ENCODE data around the gene ZFP92.

The ZFP92 gene, protein sequence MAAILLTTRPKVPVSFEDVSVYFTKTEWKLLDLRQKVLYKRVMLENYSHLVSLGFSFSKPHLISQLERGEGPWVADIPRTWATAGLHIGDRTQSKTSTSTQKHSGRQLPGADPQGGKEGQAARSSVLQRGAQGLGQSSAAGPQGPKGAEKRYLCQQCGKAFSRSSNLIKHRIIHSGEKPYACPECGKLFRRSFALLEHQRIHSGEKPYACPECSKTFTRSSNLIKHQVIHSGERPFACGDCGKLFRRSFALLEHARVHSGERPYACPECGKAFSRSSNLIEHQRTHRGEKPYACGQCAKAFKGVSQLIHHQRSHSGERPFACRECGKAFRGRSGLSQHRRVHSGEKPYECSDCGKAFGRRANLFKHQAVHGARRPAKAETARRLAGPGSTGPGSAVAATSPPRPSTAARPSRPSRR

DNA sequence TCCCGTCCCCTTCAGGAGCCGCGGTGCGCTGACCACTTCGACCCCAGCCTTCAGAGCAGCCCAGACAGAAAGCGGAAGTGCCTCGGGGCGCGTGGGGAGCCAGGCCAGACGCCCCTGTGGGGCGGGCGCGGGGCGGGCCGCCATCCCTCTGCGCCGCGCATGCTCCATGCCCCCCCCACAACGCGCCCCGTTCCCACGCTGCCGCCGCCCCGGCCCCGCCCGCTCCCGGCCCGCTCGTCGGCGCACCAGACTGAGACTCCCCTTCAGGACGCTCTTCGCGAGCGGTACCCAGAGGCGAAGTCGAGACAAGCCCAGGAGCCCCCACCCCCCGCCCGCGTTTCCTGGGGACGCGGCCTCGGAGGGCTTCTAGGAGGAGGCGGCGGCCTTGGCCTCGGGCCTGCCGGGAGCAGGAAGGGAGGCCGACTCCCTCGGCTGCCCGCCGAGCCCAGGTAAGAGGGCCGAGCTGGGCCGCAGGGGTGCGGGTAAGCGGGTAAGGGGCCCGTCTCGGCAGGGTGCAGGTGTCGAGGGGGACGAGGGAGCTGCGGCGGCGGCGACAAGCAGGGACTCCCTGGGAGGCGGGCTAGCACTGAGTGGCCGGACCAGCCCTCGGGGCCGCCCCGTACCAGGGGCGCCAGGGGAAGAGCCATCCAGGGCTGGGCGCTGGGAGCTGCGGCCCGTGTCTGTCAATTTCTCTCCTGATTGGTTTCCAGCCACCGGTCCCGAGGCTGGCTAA, at the start of gene ZFP92:
Gene ZFP92 (plus strand): TSS at position 218 of the 733 bp plus-strand sequence. CDS start 6,851 bp downstream, outside the sequence.
- Mint-ChIP-seq H3K4me3 (peak within 1 kb of the TSS; percentile 77), H3K27me3 (no peaks in the 10 kb centered on the region), H3K4me1 (peaks cover 7% of the 10 kb centered on the region), H3K36me3 (no peaks in the 10 kb centered on the region), H3K27ac (no peak within 1 kb of the TSS), H3K9me3 (no peaks in the 10 kb centered on the region)

DNA sequence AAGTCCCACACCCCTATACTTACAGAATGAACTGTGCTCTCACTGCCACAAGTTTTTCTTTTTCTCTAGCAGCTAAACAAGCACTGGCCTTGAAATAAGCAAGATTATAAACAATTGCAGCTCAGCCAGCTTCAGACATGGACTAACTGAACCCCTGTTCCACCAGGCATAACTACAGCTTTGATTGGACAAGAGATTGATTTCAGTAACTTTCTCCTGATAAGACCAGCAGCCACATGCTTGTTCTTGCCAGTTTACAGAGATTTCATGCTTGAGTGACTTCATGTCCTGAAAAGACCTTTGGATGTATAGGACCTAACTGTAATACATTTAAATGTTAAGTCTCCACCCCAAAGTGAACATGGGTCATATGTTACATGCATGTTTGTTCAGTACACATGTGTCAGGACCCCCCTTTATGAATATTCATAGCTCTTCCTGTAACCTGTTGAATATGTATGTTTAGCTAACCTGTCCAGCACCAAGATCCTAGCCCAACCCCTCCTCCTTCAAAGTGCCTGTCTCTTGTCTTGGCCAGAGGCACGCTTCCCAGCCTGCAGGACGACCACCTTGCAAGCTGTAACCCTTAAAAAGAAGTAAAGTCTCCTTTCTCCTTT, 49.4 kb upstream of the ZFP92 start:
- no peaks in the 10 kb centered on the region for H3K4me1 Mint-ChIP-seq
- peaks cover 3% of the 10 kb centered on the region for H3K36me3 Mint-ChIP-seq
- H3K27ac Mint-ChIP-seq = no peak overlapping the region
- no peaks in the 10 kb centered on the region for H3K9me3 Mint-ChIP-seq
- H3K4me3 Mint-ChIP-seq = no peak overlapping the region
- H3K27me3 Mint-ChIP-seq = no peaks in the 10 kb centered on the region

DNA sequence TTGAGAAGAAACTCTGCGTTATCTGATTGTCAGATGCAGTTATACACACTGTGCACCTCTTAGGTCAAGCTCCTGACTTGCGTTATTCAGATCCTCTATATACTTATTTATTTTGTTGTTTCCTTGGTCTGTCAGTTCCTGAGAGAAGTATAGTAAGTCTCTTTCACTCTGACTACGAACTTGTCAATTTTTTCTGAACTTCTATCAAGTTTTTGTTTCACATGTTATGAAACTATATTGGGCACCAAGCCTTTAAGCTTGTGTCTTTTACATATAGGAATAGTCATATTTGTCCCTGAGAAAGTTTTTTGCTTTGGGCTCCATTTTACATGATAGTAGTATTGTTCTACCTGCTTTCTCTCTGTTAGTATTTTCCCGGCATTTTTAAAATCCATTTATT, 45.6 kb upstream of the ZFP92 start:
- Mint-ChIP-seq H3K27ac (no peak overlapping the region), H3K36me3 (peaks cover 2% of the 10 kb centered on the region), H3K4me3 (no peak overlapping the region), H3K4me1 (peaks cover 3% of the 10 kb centered on the region), H3K27me3 (no peaks in the 10 kb centered on the region), H3K9me3 (no peaks in the 10 kb centered on the region)

DNA sequence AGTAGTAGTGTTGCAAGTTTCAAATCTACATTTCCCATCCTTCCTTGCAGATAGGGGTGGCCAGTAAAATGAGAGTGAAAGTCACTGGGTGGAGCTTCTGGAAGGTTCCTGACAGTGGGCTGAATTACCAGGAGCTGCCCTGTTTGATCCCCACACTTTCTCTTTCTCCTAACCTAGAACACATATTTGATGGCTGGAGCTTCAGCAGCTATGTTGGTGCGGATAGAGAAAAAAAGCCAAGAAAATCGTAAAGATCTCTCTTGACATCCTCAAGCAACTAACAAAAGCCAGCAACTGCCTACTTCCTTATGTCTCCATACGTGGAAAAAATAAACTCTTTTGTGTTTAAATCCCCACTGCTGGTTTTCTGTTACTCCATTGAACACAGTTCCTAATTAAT, 45.2 kb upstream of the ZFP92 start:
- Mint-ChIP-seq H3K27ac (no peak overlapping the region), H3K9me3 (no peaks in the 10 kb centered on the region), H3K27me3 (no peaks in the 10 kb centered on the region), H3K36me3 (no peaks in the 10 kb centered on the region), H3K4me1 (peaks cover 4% of the 10 kb centered on the region), H3K4me3 (no peak overlapping the region)

DNA sequence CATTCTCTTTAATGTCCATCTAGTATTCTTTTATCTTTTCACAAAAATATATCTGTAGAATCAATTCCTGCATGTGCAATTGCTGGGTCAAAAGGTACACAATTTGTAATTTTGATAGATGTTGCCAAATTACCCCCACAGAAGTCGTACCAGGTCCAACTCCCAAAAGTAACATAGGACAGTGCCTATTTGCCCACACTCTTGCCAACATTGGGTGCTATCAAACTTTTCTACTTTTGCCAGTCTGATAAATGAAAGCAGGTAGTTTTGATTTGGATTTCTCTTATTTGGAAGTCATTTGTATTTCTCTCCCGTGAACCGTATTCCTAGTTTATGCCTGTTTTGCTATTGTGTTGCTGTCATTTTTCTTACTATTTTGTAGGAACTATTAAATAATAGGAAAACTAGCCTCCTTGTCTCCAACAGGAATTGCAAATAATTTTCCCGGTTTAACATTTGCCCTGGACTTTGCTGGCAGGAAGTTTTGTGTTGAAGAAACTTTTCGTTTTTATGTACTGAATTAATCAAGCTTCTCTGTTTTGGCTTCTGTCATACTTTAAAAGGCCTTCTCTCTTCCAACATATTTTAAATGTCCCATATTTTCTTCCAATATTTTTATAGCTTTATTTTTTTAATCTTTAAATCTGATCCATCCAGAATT, 44.3 kb upstream of the ZFP92 start:
- Mint-ChIP-seq H3K36me3 (no peaks in the 10 kb centered on the region), H3K4me3 (no peak overlapping the region), H3K27me3 (no peaks in the 10 kb centered on the region), H3K27ac (no peak overlapping the region), H3K4me1 (peaks cover 4% of the 10 kb centered on the region), H3K9me3 (no peaks in the 10 kb centered on the region)

DNA sequence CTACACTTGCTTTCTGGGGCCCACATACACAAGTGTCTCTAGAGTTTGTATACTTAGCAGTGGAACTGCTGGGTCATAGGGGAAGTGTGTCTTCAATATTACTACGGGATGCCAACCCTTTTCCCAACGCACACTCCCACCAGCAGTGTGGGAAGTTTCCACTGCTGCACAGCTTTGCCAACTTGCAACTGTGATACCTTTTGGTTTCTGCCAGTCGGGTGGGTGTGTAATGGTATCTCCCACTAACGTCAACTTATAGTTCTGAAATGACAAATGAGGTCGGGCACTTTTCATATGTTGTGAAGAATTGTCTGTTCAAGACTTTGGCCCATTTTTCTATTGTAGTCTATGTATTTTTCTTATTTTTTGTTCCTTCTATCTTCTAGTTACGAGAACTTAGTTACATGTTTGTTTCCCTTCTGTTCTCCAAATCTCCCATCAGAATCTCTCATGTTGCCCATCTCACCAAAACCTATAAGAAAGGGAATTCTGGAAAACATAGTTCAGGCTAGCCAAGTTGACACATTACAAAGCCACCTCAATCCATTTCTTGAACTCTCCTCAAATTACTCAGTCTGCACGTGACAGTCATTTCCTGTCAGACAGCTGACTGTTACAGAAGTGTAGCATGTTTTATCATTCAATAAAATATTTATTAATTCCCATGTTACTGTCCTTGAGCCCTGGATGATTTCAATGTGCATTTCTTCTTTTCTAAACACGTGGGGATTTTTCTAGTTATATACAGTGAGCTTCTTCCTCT, 40.8 kb upstream of the ZFP92 start:
- Mint-ChIP-seq H3K4me3 (no peak overlapping the region), H3K27ac (no peak overlapping the region), H3K27me3 (no peaks in the 10 kb centered on the region), H3K9me3 (no peaks in the 10 kb centered on the region), H3K4me1 (peaks cover 4% of the 10 kb centered on the region), H3K36me3 (no peaks in the 10 kb centered on the region)

DNA sequence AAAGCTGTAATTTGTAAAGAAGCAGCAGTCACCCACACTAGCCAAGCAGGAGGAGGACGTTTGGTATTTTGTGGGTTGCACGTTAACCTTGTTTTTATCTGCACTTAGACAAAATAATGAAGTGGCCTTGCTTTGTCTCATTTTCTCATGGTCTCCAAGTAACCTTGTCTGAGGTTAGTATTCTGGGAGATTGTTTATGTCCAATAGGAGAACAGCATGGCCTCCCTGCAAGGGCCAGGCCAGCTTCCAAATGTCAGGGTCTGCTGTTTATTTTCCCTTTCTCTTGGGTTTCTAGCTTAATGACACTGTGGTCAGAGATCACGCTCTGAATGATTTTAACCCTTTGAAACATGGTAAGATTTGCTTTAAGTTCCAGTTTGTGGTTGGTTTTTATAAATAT, 40.0 kb upstream of the ZFP92 start:
- no peak overlapping the region for H3K4me3 Mint-ChIP-seq
- no peaks in the 10 kb centered on the region for H3K36me3 Mint-ChIP-seq
- H3K4me1 Mint-ChIP-seq = peaks cover 4% of the 10 kb centered on the region
- no peaks in the 10 kb centered on the region for H3K27me3 Mint-ChIP-seq
- H3K9me3 Mint-ChIP-seq = no peaks in the 10 kb centered on the region
- no peak overlapping the region for H3K27ac Mint-ChIP-seq

DNA sequence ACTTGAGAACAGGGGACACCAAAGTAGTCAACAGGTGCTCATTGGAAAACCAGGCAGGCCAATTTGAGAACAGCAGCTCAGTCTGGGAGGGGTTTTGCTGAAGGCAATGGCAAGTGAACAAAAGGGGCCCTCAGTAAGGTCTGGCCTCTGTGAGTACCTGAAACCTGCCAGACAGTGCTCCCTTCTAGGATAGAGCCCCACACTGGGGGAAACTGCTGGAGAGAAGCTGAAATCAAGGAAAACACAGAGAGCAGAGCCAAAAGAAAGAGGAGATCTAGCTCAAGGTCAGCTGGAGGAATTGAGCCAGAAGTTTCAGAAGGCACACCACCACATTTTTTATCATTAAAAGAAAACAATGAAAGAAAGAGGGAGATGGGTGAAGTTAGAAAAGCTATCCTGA, 38.3 kb upstream of the ZFP92 start:
- Mint-ChIP-seq H3K9me3 (no peaks in the 10 kb centered on the region), H3K4me3 (no peak overlapping the region), H3K4me1 (peaks cover 4% of the 10 kb centered on the region), H3K36me3 (no peaks in the 10 kb centered on the region), H3K27me3 (no peaks in the 10 kb centered on the region), H3K27ac (no peak overlapping the region)

DNA sequence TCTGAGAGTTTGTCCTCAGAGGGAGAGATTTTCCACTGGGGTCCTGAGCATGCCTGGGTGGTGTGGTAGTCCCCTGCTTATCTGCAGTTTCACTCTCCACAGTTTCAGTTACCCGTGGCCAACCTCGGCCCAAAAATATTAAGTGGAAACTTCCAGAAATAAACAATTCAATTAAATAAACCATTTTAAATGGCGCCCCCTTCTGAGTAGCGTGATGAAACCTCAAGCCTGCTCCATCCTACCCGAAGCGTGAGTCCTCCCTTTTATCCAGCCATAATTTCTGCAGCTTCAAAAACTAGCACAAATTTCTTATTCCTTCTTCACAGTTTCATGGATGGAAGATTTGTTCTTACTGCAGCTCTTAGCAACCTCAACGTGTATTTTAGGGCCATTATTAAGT, 36.8 kb upstream of the ZFP92 start:
- no peaks in the 10 kb centered on the region for H3K27me3 Mint-ChIP-seq
- peaks cover 4% of the 10 kb centered on the region for H3K4me1 Mint-ChIP-seq
- no peaks in the 10 kb centered on the region for H3K36me3 Mint-ChIP-seq
- no peak overlapping the region for H3K27ac Mint-ChIP-seq
- no peak overlapping the region for H3K4me3 Mint-ChIP-seq
- H3K9me3 Mint-ChIP-seq = no peaks in the 10 kb centered on the region

DNA sequence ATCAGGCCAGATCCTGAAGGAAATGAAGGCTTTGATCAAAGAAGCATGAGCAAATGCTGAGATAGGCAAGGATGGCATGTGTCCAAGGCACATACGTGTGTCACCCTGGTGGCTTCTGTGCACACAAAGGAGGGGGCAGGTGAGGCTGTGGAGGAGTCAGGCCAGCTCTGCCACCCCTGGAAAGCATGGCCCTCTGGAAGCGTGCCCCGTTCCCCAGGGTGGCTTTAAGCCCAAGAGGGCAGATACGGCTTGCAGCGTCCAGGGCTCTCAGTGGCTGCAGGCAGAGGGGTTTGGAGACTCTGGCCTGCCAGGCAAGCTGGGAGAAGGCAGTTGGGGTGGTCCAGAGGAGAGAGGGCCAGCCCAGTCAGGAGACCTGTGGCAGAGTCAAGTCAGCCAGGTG, 35.7 kb upstream of the ZFP92 start:
- H3K9me3 Mint-ChIP-seq = no peaks in the 10 kb centered on the region
- H3K4me3 Mint-ChIP-seq = no peak overlapping the region
- H3K27me3 Mint-ChIP-seq = no peaks in the 10 kb centered on the region
- H3K36me3 Mint-ChIP-seq = no peaks in the 10 kb centered on the region
- H3K4me1 Mint-ChIP-seq = peaks cover 2% of the 10 kb centered on the region
- no peak overlapping the region for H3K27ac Mint-ChIP-seq

DNA sequence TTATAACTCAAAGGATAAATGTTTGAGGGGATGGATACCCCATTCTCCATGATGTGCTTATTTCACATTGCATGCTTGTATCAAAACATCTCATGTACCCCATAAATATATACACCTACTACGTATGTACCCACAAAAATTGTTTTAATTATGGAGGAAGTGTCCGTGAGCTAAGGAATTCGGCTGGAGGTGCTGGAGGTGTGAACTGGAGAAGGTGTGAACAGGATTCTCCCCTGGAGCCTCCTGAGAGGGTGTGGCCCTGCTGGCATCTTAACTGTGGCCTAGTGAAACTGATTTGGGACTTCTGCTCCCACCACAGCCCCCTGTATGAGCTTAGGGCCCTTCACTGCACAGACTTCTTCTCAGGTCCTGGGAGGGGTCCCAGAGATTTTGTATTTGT, 33.5 kb upstream of the ZFP92 start:
- Mint-ChIP-seq H3K9me3 (no peaks in the 10 kb centered on the region), H3K27ac (no peak overlapping the region), H3K4me3 (no peak overlapping the region), H3K27me3 (no peaks in the 10 kb centered on the region), H3K4me1 (no peaks in the 10 kb centered on the region), H3K36me3 (no peaks in the 10 kb centered on the region)

DNA sequence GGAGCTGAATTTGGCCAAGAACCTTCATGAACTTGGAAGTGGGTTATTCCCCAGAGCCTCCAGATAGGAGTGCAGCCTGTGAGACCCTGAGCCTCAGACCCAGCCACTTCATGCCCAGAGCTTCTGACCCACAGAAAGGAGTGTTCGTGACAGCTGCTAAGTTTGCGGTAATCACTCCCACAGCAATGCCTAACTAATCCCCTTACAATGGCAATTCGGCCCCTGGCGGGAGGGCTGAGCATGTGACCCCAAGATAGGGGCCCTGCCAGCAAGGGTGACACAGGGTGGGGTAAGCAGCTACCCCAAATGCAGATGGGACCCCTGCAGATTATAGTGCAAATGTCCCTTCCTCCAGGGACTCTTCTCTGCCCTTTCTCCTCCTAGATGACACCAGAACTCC, 32.7 kb upstream of the ZFP92 start:
- H3K4me3 Mint-ChIP-seq = no peak overlapping the region
- H3K9me3 Mint-ChIP-seq = no peaks in the 10 kb centered on the region
- no peaks in the 10 kb centered on the region for H3K4me1 Mint-ChIP-seq
- no peaks in the 10 kb centered on the region for H3K27me3 Mint-ChIP-seq
- H3K36me3 Mint-ChIP-seq = no peaks in the 10 kb centered on the region
- H3K27ac Mint-ChIP-seq = no peak overlapping the region

DNA sequence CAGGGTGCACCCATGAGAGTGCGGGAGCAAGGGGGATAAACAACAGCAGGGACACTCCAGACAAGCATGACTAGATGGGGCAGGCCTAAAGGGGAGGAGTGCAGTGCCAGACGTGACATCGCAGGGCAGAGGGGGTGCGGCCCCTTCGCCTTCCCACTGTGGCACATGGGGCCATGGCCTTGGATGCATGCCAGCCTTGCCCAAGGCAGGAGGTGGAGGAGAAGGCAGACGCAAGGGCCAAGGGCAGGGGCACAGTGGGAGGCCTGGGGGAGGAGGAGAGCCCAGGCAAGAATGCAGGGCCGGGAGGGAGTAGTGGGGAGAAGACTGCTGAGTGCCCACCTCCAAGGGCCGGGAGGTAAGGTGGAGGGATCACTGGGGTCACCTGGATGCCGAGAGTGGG, 31.8 kb upstream of the ZFP92 start:
- Mint-ChIP-seq H3K27ac (no peak overlapping the region), H3K4me3 (no peak overlapping the region), H3K9me3 (no peaks in the 10 kb centered on the region), H3K36me3 (no peaks in the 10 kb centered on the region), H3K4me1 (no peaks in the 10 kb centered on the region), H3K27me3 (no peaks in the 10 kb centered on the region)

DNA sequence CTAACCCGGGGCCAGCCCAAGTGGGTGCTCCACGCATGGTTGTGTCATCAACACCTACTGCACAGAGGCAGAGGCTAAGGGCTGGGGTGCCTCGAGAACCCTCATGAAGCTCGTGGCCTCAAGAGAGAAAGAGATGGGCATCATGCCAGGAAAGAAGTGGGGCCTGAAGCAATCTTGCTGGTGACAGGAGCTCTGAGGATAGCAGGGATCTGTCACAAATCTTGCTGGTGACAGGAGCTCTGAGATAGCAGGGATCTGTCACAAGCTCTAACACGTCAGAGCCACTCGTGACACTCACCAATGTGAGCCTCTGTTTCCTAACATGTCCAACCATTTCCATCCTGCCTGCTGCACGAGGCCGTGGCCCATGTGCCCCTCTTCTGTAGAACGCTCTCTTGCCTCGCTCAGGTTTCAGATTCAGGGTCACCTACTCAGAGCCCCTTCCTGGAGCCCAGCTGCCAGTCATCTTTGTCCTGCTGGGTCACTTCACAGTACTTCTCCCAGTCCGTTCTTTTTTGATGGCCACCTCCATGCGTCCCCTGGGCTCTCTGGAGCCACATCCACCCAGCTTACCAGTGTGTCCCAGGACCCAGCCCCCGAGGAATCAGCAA, 31.2 kb upstream of the ZFP92 start:
- H3K4me3 Mint-ChIP-seq = no peak overlapping the region
- no peaks in the 10 kb centered on the region for H3K27me3 Mint-ChIP-seq
- H3K36me3 Mint-ChIP-seq = no peaks in the 10 kb centered on the region
- H3K4me1 Mint-ChIP-seq = no peaks in the 10 kb centered on the region
- H3K9me3 Mint-ChIP-seq = no peaks in the 10 kb centered on the region
- no peak overlapping the region for H3K27ac Mint-ChIP-seq

DNA sequence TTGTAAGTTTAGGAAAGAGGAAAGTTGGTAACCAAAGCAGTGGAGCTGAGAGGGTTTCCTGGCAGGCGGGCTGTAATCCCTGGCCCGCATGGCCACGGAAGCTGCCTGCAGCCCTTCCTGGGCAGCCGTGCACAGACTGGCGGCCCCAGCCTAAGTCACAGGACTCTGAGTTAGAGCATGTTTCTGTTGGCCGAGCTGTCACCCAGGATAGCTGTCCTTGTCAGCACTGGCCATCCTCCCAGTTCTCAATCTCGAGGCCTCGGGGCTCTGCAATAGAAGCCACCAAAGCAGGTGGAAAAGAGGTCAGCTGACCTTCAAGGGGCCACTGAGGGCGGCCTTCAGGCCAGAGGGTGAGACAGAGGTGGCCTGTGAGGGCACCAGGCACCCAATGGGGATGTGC, 30.6 kb upstream of the ZFP92 start:
- H3K4me1 Mint-ChIP-seq = no peaks in the 10 kb centered on the region
- no peaks in the 10 kb centered on the region for H3K36me3 Mint-ChIP-seq
- H3K27me3 Mint-ChIP-seq = no peaks in the 10 kb centered on the region
- no peaks in the 10 kb centered on the region for H3K9me3 Mint-ChIP-seq
- no peak overlapping the region for H3K4me3 Mint-ChIP-seq
- H3K27ac Mint-ChIP-seq = no peak overlapping the region
